ENCODE measurements around the gene CHMP4B.

- TF ChIP-seq, protein P1, sequence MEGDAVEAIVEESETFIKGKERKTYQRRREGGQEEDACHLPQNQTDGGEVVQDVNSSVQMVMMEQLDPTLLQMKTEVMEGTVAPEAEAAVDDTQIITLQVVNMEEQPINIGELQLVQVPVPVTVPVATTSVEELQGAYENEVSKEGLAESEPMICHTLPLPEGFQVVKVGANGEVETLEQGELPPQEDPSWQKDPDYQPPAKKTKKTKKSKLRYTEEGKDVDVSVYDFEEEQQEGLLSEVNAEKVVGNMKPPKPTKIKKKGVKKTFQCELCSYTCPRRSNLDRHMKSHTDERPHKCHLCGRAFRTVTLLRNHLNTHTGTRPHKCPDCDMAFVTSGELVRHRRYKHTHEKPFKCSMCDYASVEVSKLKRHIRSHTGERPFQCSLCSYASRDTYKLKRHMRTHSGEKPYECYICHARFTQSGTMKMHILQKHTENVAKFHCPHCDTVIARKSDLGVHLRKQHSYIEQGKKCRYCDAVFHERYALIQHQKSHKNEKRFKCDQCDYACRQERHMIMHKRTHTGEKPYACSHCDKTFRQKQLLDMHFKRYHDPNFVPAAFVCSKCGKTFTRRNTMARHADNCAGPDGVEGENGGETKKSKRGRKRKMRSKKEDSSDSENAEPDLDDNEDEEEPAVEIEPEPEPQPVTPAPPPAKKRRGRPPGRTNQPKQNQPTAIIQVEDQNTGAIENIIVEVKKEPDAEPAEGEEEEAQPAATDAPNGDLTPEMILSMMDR (IDR thresholded peaks at IDR 0.05) = no peak
- TF ChIP-seq POLR2A (IDR thresholded peaks at IDR 0.05) = no peak
- TF ChIP-seq EP300 (IDR thresholded peaks at IDR 0.05) = no peak
- no peak for TF ChIP-seq POLR2AphosphoS5 (IDR thresholded peaks at IDR 0.05)
These were observed 30.0 kb upstream of the CHMP4B start for GRCh38 chr20:33781133-33781532.
